Activated CD8-positive, alpha-beta T cell treated with anti-CD3 and anti-CD28 coated beads for 36 hours (primary cell): ENCODE data around the gene NOP53. TPM values are rescaled to one million over a fixed set of nuclear protein-coding genes. Genes with fewer than 3 reads are reported as not detected.
A peak's percentile ranks its signal among the peaks of the same experiment; 100 is the strongest.
"Not testable (repeated sequence)": the region's sequence is repeated elsewhere in the genome, so short reads cannot be mapped to it uniquely, and the experiment has no call there.

Experiments used
- ATAC-seq: fragments of 200-7000 bp; cut with Tn5 transposase; one replicate; pipeline ENCODE4 v1.10.0; 2021; ENCODE audit warnings: mild to moderate bottlenecking, moderate library complexity
- CTCF ChIA-PET: fragments of 350-600 bp; sonication (Branson Sonifier 250); formaldehyde crosslinking; loops from one replicate; lab custom pipeline; 2021; ENCODE audit warnings: antibody characterized with exemption; lab: Charles Lee
- POLR2A ChIA-PET: fragments of 350-600 bp; sonication (Branson Sonifier 250); formaldehyde crosslinking; loops from one replicate; lab custom pipeline; 2021; ENCODE audit warnings: antibody characterized with exemption; lab: Charles Lee
- DNase-seq: peaks from one replicate; pipeline ENCODE4 v3.0.0-alpha.2; 2020
- H3K27ac Mint-ChIP-seq: one replicate; pipeline ENCODE4 v1.8.0; 2021; ENCODE audit warnings: mild to moderate bottlenecking, mixed read lengths
- H3K27me3 Mint-ChIP-seq: one replicate; pipeline ENCODE4 v1.8.0; 2021; ENCODE audit warnings: mixed read lengths
- H3K36me3 Mint-ChIP-seq: one replicate; pipeline ENCODE4 v1.8.0; 2021; ENCODE audit warnings: low read depth, mixed read lengths
- H3K4me1 Mint-ChIP-seq: one replicate; pipeline ENCODE4 v1.8.0; 2021; ENCODE audit warnings: low read depth, mixed read lengths
- H3K4me3 Mint-ChIP-seq: one replicate; pipeline ENCODE4 v1.8.0; 2021; ENCODE audit warnings: mild to moderate bottlenecking, moderate library complexity, mixed read lengths
- H3K9me3 Mint-ChIP-seq: one replicate; pipeline ENCODE4 v1.8.0; 2021; ENCODE audit warnings: mixed read lengths
- intact Hi-C: fragments of 100-400 bp; cut with micrococcal nuclease; formaldehyde crosslinking; loops from one replicate; pipeline ENCODE4 v1.10.0; 2022
- total RNA-seq, 2 experiments: library from RNA; stranded (reverse); gene quantifications; one replicate each; pipeline ENCODE4 v1.2.3, GENCODE V29; 2021
- TF ChIP-seq, protein P1 (sequence below): fragments of 200-600 bp; IDR thresholded peaks from one replicate; pipeline ENCODE4 v1.8.0; 2022; ENCODE audit warnings: antibody characterized with exemption, mild to moderate bottlenecking

NOP53 gene
- total RNA-seq, 2 experiments from 2014 or later, result 300 to 301 TPM

DNA sequence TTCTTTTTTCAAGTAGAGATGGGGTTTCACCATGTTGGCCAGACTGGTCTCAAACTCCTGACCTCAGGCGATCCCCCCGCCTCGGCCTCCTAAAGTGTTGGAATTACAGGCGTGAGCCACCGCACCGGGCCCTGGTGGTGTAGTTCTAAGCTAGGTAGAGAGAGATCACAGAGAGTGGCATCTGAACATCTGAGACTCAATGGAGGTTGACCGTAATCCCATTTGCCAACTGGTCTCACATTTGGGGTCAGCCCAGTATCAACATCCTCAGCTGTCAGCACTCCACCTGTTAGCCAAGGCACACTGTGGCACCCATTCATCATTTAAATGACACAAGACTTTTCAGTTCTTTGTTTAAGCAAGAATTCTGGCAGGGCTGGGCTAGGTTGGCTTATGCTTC is 41.2 kb downstream of the NOP53 start:
- H3K27ac Mint-ChIP-seq, result no peak overlapping the region
- CTCF ChIA-PET, result interaction anchor here (1.5 to 2.1 kb wide), 2 partner anchors 20 to 21 kb away, joined by 3 to 9 read pairs; no protein-coding TSS in a partner anchor
- TF ChIP-seq, protein P1, sequence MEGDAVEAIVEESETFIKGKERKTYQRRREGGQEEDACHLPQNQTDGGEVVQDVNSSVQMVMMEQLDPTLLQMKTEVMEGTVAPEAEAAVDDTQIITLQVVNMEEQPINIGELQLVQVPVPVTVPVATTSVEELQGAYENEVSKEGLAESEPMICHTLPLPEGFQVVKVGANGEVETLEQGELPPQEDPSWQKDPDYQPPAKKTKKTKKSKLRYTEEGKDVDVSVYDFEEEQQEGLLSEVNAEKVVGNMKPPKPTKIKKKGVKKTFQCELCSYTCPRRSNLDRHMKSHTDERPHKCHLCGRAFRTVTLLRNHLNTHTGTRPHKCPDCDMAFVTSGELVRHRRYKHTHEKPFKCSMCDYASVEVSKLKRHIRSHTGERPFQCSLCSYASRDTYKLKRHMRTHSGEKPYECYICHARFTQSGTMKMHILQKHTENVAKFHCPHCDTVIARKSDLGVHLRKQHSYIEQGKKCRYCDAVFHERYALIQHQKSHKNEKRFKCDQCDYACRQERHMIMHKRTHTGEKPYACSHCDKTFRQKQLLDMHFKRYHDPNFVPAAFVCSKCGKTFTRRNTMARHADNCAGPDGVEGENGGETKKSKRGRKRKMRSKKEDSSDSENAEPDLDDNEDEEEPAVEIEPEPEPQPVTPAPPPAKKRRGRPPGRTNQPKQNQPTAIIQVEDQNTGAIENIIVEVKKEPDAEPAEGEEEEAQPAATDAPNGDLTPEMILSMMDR, result no peak

DNA sequence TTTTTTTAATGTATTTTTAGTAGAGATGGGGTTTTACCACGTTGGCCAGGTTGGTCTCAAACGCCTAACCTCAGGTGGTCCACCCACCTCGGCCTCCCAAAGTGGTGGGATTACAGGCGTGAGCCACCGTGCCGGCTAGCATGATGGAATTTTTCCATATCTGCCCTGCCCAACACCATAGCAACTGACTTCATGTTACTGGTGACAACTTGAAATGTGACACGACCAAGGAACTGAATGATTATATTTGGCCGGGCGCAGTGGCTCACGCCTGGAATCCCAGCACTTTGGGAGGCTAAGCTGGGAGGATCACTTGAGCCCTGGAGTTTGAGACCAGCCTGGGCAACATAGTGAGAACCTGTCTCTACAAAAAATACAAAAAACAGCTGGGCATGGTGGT is 42.0 kb downstream of the NOP53 start:
- H3K27ac Mint-ChIP-seq, POLR2A ChIA-PET, intact Hi-C loops, H3K9me3 Mint-ChIP-seq, H3K4me1 Mint-ChIP-seq, ATAC-seq, DNase-seq, H3K4me3 Mint-ChIP-seq, H3K27me3 Mint-ChIP-seq: not testable (repeated sequence)
- CTCF ChIA-PET, result interaction anchor here (2.1 kb wide), 1 partner anchor 22 kb away, joined by 9 read pairs; no protein-coding TSS in a partner anchor
- H3K36me3 Mint-ChIP-seq, result peaks cover 15% of the 10 kb centered on the region

More for the DNA sequence above, 41.2 kb downstream of the NOP53 start:
- Mint-ChIP-seq H3K4me1 (peaks cover 7% of the 10 kb centered on the region), H3K27me3 (no peaks in the 10 kb centered on the region), H3K36me3 (peaks cover 21% of the 10 kb centered on the region), H3K9me3 (no peaks in the 10 kb centered on the region), H3K4me3 (no peak overlapping the region)
- intact Hi-C loops, result no loop called here
- POLR2A ChIA-PET, result interaction anchor here (0.9 kb wide), 1 partner anchor 19 kb away, joined by 3 read pairs; no protein-coding TSS in a partner anchor
- DNase-seq, result no peak
- ATAC-seq, result no peak

DNA sequence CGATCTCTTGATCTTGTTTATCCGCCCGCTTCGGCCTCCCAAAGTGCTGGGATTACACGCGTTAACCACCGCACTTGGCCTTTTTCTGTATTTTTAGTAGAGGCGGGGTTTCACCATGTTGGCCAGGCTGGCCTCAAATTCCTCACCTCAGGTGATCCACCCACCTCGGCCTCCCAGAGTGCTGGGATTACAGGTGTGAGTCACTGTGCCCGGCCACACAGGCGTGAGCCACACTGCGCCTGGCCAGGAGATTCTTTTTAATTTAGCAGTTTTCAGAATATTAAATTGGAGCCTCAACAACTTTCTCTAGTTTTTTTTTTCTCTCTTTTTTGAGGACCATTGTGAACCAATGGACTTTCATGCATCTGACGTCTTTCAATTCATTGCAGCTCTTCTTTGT is 44.5 kb downstream of the NOP53 start:
- H3K4me3 Mint-ChIP-seq, H3K4me1 Mint-ChIP-seq, H3K9me3 Mint-ChIP-seq, POLR2A ChIA-PET, DNase-seq, H3K27me3 Mint-ChIP-seq, intact Hi-C loops, ATAC-seq, H3K27ac Mint-ChIP-seq, H3K36me3 Mint-ChIP-seq: not testable (repeated sequence)
- CTCF ChIA-PET, result interaction anchor here (0.7 to 3.3 kb wide), 18 partner anchors 8 to 164 kb away, joined by 3 to 15 read pairs (median 4); partner anchors contain the start of gene EHD2

DNA sequence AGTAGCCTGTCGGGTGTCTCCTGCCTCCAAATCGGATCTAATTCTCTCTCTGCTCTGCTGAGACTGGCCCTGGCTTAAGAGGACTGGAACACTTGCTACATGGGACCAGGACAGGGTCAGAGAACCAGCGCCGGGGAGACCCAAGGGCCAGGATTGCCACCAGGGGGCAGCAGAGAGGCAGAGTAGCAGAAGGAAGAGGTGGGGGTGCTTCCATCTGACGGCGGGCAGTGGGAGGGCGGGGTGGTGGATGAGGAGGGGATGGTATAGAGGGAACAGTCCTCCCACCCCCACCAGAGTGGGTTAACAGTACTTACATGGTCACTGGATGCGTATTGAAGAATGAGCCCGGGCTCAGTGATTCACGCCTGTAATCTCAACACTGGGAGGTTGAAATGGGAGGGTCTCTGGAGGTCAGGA is 45.1 kb downstream of the NOP53 start:
- peak; percentile 90 for DNase-seq
- TF ChIP-seq, protein P1, result peak; percentile 97
- intact Hi-C loops, result no loop called here
- peaks cover 5% of the 10 kb centered on the region for H3K4me1 Mint-ChIP-seq
- peaks cover 1% of the 10 kb centered on the region for H3K27me3 Mint-ChIP-seq
- H3K36me3 Mint-ChIP-seq, result peaks cover under 1% of the 10 kb centered on the region
- ATAC-seq, result peak; percentile 86
- no peaks in the 10 kb centered on the region for H3K9me3 Mint-ChIP-seq
- H3K4me3 Mint-ChIP-seq, result no peak overlapping the region
- no peak overlapping the region for H3K27ac Mint-ChIP-seq
- ChIA-PET POLR2A (no interaction called here), CTCF (interaction anchor here (0.7 to 3.3 kb wide), 19 partner anchors 8 to 165 kb away, joined by 3 to 15 read pairs (median 4); partner anchors contain the start of gene EHD2)

DNA sequence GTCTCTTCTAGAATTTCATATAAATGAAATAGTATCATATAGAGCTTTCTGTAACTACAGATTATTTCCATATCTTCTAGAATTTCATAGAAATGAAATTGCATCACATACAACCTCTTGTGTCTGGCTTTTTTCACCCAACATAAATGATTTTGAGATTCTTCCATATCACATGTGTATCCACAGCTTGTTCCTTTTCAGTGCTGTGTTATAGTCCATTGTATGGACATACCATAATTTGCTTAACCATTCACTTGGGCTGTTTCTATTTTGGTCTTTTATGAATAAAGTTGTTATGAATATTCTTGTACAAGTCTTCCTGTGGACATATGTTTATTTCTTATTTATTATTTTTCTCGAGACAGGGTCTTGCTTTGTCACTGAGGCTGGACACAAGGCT is 47.3 kb downstream of the NOP53 start:
- Mint-ChIP-seq H3K4me3 (no peak overlapping the region), H3K27me3 (peaks cover 3% of the 10 kb centered on the region), H3K27ac (no peak overlapping the region), H3K4me1 (peaks cover 5% of the 10 kb centered on the region), H3K36me3 (no peaks in the 10 kb centered on the region), H3K9me3 (no peaks in the 10 kb centered on the region)
- TF ChIP-seq, protein P1, result no peak
- CTCF ChIA-PET, result interaction anchor here (0.7 to 1.6 kb wide), 3 partner anchors 27 to 80 kb away, joined by 3 to 4 read pairs (median 3); partner anchors contain the start of gene EHD2
- no peak for DNase-seq
- ATAC-seq, result no peak
- POLR2A ChIA-PET, result no interaction called here
- intact Hi-C loops, result no loop called here

DNA sequence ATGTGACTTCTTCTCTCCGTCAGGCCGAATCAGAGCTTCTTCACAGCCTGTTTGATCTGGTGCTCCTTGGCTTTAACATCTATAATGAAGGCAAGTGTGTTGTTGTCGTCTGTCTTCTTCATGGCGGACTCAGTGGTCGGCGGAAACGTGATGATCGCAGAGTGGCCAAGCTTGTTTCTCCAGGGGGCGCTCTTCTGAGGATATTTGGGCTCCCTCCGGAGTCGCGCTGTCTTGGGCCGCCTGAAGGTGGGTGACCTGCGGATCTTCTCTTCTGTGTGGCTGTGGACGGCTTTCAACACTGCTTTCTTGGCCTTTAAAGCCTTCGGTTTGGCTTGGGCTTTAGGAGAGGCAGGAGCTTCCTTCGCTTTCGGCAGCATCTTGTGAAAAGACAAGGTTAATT is 49.2 kb downstream of the NOP53 start:
- ATAC-seq (no peak), DNase-seq (no peak)
- CTCF ChIA-PET, result interaction anchor here (0.8 to 1.0 kb wide), 2 partner anchors 14 to 404 kb away, joined by 3 to 4 read pairs; no protein-coding TSS in a partner anchor
- TF ChIP-seq, protein P1, result no peak
- H3K27me3 Mint-ChIP-seq, result peaks cover 8% of the 10 kb centered on the region
- no peaks in the 10 kb centered on the region for H3K36me3 Mint-ChIP-seq
- no peak overlapping the region for H3K27ac Mint-ChIP-seq
- no peaks in the 10 kb centered on the region for H3K9me3 Mint-ChIP-seq
- POLR2A ChIA-PET, result interaction anchor here (0.6 kb wide), 1 partner anchor 20 kb away, joined by 3 read pairs; no protein-coding TSS in a partner anchor
- intact Hi-C loops, result no loop called here
- H3K4me1 Mint-ChIP-seq, result peaks cover 2% of the 10 kb centered on the region
- no peak overlapping the region for H3K4me3 Mint-ChIP-seq
